Nephron progenitor cell (in vitro differentiated cells): ENCODE data around the gene NT5C.

Experiments
- DNase-seq: peaks from one replicate; pipeline ENCODE4 v3.0.0; 2021
- H3K27ac Mint-ChIP-seq: 2 replicates; pipeline ENCODE4 v1.8.0; 2021; ENCODE audit warnings: mild to moderate bottlenecking, moderate library complexity, mixed read lengths
- H3K27me3 Mint-ChIP-seq: 2 replicates; pipeline ENCODE4 v1.8.0; 2021; ENCODE audit warnings: mild to moderate bottlenecking, low read depth, mixed read lengths; ENCODE audit not compliant: poor library complexity
- H3K36me3 Mint-ChIP-seq: 2 replicates; pipeline ENCODE4 v1.8.0; 2021; ENCODE audit warnings: low read depth, mixed read lengths
- H3K4me1 Mint-ChIP-seq: 2 replicates; pipeline ENCODE4 v1.8.0; 2021; ENCODE audit warnings: mixed read lengths
- H3K4me3 Mint-ChIP-seq: 2 replicates; pipeline ENCODE4 v1.8.0; 2021; ENCODE audit warnings: mild to moderate bottlenecking, moderate library complexity, mixed read lengths
- H3K9me3 Mint-ChIP-seq: 2 replicates; pipeline ENCODE4 v1.8.0; 2021; ENCODE audit warnings: mild to moderate bottlenecking, moderate library complexity, mixed read lengths
- CTCF ChIP-seq: fragments of 200-600 bp; sonication (generic); IDR thresholded peaks from 2 replicates; pipeline ENCODE4 v1.5.0; 2021; ENCODE audit warnings: antibody characterized with exemption

The NT5C gene

GRCh38 chr17:75114552-75115314, 16.8 kb downstream of the NT5C start:
- H3K27me3 Mint-ChIP-seq, result no peaks in the 10 kb centered on the region
- peak overlapping the region; percentile 65 for H3K4me3 Mint-ChIP-seq
- H3K27ac Mint-ChIP-seq, result peak overlapping the region; percentile 65
- H3K4me1 Mint-ChIP-seq, result peaks cover 33% of the 10 kb centered on the region
- no peak for TF ChIP-seq CTCF
- H3K36me3 Mint-ChIP-seq, result peaks cover 26% of the 10 kb centered on the region
- H3K9me3 Mint-ChIP-seq, result no peaks in the 10 kb centered on the region
- DNase-seq, result no peak

- DNase-seq, result peak; percentile 91
- Mint-ChIP-seq H3K27ac (no peak overlapping the region), H3K4me3 (peak overlapping the region; percentile 65)
Observed at GRCh38 chr17:75113798-75114551, 17.6 kb downstream of the NT5C start.

GRCh38 chr17:75111777-75112335, 19.7 kb downstream of the NT5C start:
- DNase-seq, result no peak
- Mint-ChIP-seq H3K27ac (peak overlapping the region; percentile 50), H3K27me3 (peaks cover 16% of the 10 kb centered on the region), H3K9me3 (no peaks in the 10 kb centered on the region), H3K4me1 (peaks cover 36% of the 10 kb centered on the region), H3K4me3 (peak overlapping the region; percentile 54), H3K36me3 (peaks cover 21% of the 10 kb centered on the region)
- TF ChIP-seq CTCF, result no peak

More at GRCh38 chr17:75113798-75114551, 17.6 kb downstream of the NT5C start:
- Mint-ChIP-seq H3K9me3 (no peaks in the 10 kb centered on the region), H3K36me3 (peaks cover 22% of the 10 kb centered on the region), H3K27me3 (peaks cover 1% of the 10 kb centered on the region), H3K4me1 (peaks cover 33% of the 10 kb centered on the region)
- peak; percentile 93 for TF ChIP-seq CTCF

- Mint-ChIP-seq H3K9me3 (no peaks in the 10 kb centered on the region), H3K4me1 (peaks cover 41% of the 10 kb centered on the region), H3K36me3 (peaks cover 21% of the 10 kb centered on the region), H3K4me3 (peak overlapping the region; percentile 90), H3K27ac (no peak overlapping the region), H3K27me3 (peaks cover 16% of the 10 kb centered on the region)
- peak; percentile 27 for DNase-seq
- TF ChIP-seq CTCF, result no peak
Observed at GRCh38 chr17:75110234-75110937, 21.2 kb downstream of the NT5C start.

DNA sequence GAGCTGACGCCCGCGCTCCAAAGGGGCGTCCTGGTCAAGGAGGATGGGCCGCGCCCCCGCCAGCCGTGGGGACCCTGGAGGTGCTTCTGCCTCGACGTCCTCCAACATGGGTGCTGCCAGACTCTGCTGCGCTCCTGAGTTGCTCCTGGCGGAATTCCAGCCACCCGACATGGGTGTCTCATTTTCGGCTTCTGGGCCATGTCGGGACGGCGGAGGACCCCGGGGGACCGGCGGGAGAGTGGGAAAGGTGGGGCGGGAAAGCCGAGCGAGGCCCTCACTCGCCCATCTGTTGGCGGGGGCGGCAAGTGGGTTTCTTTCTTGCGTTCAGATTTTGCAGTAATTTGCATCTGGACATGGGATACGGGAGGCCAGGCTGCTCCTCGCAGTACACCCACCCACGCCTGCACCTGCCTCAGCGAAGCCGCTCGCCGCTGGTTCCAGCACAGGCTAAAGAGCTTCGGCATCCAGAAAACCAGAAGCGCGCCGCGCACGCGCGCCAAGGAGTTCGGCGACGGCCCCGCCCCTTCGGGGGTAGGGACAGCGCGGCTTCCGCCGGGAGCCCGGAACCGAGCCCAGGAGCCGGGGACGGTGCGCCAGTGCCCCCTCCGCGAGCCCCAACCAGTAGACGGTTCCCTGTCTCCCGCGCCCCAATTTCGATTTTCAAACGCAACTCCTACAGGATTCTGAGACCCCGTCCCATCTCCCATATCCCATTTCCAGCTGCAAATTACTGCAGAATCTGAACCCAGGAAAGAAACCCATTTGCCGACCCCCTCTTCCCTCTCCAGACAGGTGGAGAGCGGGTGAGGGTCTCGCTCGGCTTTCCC, 21.9 kb downstream of the NT5C start, which contains the start of gene ARMC7:
TSS of gene ARMC7 (plus strand) at position 563 of the 827 bp plus-strand sequence. CDS start 320 bp downstream, outside the sequence.
- H3K36me3 Mint-ChIP-seq, result peaks cover 17% of the 10 kb centered on the region
- TF ChIP-seq CTCF, result no peak
- peak; percentile 94 for DNase-seq
- no peaks in the 10 kb centered on the region for H3K9me3 Mint-ChIP-seq
- peak within 1 kb of the TSS; percentile 90 for H3K4me3 Mint-ChIP-seq
- H3K27ac Mint-ChIP-seq, result no peak within 1 kb of the TSS
- peaks cover 16% of the 10 kb centered on the region for H3K27me3 Mint-ChIP-seq
- H3K4me1 Mint-ChIP-seq, result peaks cover 37% of the 10 kb centered on the region
